Nephron progenitor cell (in vitro differentiated cells): ENCODE data around the gene DACT2.

ENCODE experiments used
- DNase-seq: peaks from one replicate; pipeline ENCODE4 v3.0.0; 2021
- H3K27ac Mint-ChIP-seq: 2 replicates; pipeline ENCODE4 v1.8.0; 2021; ENCODE audit warnings: mild to moderate bottlenecking, moderate library complexity, mixed read lengths
- H3K27me3 Mint-ChIP-seq: 2 replicates; pipeline ENCODE4 v1.8.0; 2021; ENCODE audit warnings: mild to moderate bottlenecking, low read depth, mixed read lengths; ENCODE audit not compliant: poor library complexity
- H3K36me3 Mint-ChIP-seq: 2 replicates; pipeline ENCODE4 v1.8.0; 2021; ENCODE audit warnings: low read depth, mixed read lengths
- H3K4me1 Mint-ChIP-seq: 2 replicates; pipeline ENCODE4 v1.8.0; 2021; ENCODE audit warnings: mixed read lengths
- H3K4me3 Mint-ChIP-seq: 2 replicates; pipeline ENCODE4 v1.8.0; 2021; ENCODE audit warnings: mild to moderate bottlenecking, moderate library complexity, mixed read lengths
- H3K9me3 Mint-ChIP-seq: 2 replicates; pipeline ENCODE4 v1.8.0; 2021; ENCODE audit warnings: mild to moderate bottlenecking, moderate library complexity, mixed read lengths
- TF ChIP-seq, protein P1 (sequence below): fragments of 200-600 bp; sonication (generic); IDR thresholded peaks from 2 replicates; pipeline ENCODE4 v1.5.0; 2021; ENCODE audit warnings: antibody characterized with exemption

DACT2 gene

DNA sequence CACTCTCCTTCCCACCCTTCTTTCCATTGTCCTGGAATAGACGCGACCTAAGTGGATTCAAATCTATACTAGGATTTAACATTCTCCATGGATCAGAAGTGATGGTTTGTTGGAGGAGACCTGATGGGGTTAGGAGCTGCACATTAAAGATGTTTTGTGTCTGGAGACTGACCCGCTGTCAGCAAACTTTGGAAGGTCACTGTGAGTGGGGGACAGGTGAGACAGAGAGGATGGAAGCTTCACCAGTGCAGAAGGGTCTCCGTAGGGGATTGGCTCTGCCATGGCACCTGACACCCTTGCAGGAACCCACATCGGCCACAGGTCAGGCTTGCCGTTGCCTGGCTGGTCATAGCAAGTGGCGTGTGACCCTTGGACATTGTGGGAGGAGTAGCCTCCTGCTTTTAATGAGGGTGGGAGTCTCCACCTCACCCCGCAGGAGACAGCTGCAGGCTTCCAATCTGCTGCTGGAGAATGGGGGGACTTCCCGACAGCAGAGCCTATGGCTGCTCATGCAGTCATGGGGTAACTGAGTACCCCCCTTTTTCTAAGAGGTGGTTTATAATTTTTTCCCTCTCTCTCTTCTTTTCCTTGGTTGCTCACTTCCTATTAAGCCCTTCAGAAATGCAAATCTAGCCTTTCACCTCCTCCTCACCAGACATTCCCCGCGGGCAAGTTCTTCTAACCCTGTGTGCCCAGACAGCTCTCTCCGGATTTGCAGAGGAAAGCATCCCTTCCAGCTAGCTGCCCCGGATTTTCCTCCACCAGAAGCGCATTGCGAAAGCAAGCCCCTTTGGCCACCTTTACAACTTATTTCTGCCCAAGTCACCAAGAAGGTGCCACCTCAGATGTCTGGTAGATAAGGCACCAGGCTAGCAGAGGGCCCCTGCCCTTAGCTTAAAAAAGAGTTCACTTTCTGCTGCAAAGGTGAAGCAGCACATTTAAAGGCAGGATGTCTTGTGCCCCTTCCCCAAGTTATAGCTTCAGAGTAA lies 53.5 kb downstream of the DACT2 start:
- Mint-ChIP-seq H3K27ac (no peak overlapping the region), H3K27me3 (peaks cover 19% of the 10 kb centered on the region), H3K4me1 (peaks cover 64% of the 10 kb centered on the region), H3K36me3 (no peaks in the 10 kb centered on the region), H3K4me3 (no peak overlapping the region), H3K9me3 (no peaks in the 10 kb centered on the region)
- TF ChIP-seq, protein P1, sequence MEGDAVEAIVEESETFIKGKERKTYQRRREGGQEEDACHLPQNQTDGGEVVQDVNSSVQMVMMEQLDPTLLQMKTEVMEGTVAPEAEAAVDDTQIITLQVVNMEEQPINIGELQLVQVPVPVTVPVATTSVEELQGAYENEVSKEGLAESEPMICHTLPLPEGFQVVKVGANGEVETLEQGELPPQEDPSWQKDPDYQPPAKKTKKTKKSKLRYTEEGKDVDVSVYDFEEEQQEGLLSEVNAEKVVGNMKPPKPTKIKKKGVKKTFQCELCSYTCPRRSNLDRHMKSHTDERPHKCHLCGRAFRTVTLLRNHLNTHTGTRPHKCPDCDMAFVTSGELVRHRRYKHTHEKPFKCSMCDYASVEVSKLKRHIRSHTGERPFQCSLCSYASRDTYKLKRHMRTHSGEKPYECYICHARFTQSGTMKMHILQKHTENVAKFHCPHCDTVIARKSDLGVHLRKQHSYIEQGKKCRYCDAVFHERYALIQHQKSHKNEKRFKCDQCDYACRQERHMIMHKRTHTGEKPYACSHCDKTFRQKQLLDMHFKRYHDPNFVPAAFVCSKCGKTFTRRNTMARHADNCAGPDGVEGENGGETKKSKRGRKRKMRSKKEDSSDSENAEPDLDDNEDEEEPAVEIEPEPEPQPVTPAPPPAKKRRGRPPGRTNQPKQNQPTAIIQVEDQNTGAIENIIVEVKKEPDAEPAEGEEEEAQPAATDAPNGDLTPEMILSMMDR: no peak
- no peak for DNase-seq

DNA sequence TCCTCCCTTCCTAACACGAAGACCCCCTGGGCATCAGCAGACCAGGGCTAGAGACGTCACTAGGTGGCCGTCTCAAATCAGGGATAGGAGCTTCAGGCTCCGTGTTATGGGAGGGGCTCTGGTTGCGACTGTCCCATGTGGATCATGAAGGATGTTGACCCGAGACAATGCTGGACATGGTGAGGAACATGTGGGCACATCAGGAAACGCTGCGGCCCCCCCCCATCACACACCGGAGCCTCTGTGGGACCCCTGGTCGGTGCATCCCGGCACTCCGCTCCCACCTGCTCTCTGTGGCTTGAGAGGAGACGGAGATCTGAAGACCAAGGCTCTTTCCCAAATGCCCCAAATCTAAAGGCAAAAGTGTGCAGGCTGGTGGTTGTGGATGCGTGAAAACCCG lies 54.2 kb downstream of the DACT2 start:
- H3K27ac Mint-ChIP-seq: peak overlapping the region; percentile 88

DNA sequence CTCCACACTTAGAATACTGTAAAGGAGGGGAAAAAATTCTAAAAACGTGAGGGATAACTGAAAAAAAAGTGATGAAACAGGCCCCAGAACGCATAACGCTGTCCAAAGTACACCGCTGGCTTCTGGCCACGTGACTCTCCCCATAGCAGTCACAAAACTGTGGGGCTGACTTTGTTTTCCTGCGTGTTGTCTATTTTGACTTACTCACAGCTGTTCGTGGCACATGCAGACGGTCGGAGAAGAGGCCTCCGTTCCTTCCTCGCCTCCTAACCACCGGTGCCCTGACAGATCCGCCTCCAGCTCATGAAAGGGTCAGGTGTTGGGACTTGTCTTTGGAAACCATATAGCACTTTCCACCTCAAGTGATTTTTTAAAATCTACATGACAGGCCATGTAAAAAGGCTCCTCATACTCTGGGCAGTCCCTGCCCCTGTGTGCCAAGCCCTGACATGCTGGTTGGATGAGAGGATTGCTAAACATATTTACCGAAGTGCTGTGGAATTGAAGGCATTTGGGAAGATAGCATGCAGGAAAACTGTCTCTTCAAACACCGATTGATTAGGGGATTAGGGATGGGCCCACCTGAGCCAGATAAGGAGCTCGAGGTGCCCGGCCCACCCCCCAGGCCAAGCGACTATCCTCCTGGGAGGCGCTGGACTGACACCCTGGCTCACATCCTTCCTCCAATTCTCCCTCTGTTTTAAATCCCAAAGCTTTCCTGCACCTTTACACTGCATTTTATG lies 54.8 kb downstream of the DACT2 start:
- Mint-ChIP-seq H3K27me3 (peaks cover 22% of the 10 kb centered on the region), H3K4me1 (peaks cover 74% of the 10 kb centered on the region), H3K36me3 (no peaks in the 10 kb centered on the region), H3K4me3 (no peak overlapping the region), H3K27ac (peak overlapping the region; percentile 88), H3K9me3 (no peaks in the 10 kb centered on the region)
- TF ChIP-seq, protein P1: no peak
- no peak for DNase-seq

More for the DNA sequence above, 54.2 kb downstream of the DACT2 start:
- peaks cover 19% of the 10 kb centered on the region for H3K27me3 Mint-ChIP-seq
- no peak overlapping the region for H3K4me3 Mint-ChIP-seq
- peaks cover 71% of the 10 kb centered on the region for H3K4me1 Mint-ChIP-seq
- H3K36me3 Mint-ChIP-seq: no peaks in the 10 kb centered on the region
- no peaks in the 10 kb centered on the region for H3K9me3 Mint-ChIP-seq
- TF ChIP-seq, protein P1: no peak
- DNase-seq: no peak

DNA sequence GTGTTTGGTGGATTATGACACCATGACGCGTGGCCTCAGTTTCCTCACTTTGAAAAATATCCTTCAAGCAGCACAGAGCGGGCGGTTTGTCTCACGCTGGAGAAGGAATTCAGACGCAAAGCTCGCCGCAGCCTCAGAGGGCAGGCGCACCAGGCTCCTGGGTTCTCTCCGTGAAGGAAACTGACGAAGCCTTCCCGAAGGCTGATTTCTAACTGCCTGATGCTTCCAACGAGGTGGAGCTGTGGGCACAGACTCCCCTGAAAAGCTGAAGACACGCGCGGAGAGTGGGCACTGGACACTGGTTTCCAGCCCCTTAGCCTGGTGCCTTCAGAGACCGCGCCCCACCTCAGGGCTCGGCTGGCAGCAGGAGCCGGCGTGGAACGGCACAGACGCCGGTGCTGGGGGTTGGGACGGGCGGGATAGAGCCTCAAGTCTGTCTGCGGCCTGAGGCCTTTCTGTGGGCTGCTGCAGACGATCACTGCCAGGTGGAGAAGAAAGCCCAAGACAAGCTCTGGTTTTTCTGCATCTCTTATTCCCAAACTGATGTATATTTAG lies 56.1 kb downstream of the DACT2 start:
- TF ChIP-seq, protein P1: no peak
- Mint-ChIP-seq H3K4me1 (peaks cover 75% of the 10 kb centered on the region), H3K4me3 (no peak overlapping the region), H3K27me3 (peaks cover 16% of the 10 kb centered on the region), H3K9me3 (no peaks in the 10 kb centered on the region), H3K36me3 (no peaks in the 10 kb centered on the region), H3K27ac (no peak overlapping the region)
- DNase-seq: no peak

DNA sequence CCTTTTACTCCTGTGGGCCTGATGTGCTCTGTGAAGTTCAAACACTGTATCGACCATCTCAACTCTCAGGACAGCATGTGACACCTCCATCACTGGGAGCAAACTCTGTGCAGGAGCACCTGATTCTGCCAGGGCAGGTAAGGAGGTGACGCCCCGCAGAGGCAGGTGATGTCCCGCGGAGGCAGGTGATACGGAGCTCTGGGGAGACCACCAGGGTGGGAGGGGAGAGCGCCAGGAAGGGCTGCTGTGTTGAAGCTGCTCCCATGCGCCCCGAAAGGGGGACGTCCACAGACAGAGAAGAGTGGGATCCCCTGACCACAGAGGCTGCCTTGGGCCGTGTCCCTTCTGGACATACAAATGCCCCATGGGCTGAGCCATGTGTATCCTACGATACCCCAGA lies 58.3 kb downstream of the DACT2 start:
- H3K4me1 Mint-ChIP-seq: peaks cover 67% of the 10 kb centered on the region
- peaks cover 20% of the 10 kb centered on the region for H3K27me3 Mint-ChIP-seq
- peak overlapping the region; percentile 83 for H3K27ac Mint-ChIP-seq
- DNase-seq: no peak
- H3K9me3 Mint-ChIP-seq: peaks cover 8% of the 10 kb centered on the region
- no peak overlapping the region for H3K4me3 Mint-ChIP-seq
- no peaks in the 10 kb centered on the region for H3K36me3 Mint-ChIP-seq
- TF ChIP-seq, protein P1: no peak
